CD4-positive, alpha-beta T cell treated with Interferon alpha-2 for 1 hour (primary cell): ENCODE measurements around the gene MBD1.
"Not testable (repeated sequence)": the region's sequence is repeated elsewhere in the genome, so short reads cannot be mapped to it uniquely, and the experiment has no call there.

Source experiments
- DNase-seq, 2 donors: peaks; one replicate each; pipeline ENCODE4 v3.0.0-alpha.2; 2020 to 2022

The MBD1 gene

DNA sequence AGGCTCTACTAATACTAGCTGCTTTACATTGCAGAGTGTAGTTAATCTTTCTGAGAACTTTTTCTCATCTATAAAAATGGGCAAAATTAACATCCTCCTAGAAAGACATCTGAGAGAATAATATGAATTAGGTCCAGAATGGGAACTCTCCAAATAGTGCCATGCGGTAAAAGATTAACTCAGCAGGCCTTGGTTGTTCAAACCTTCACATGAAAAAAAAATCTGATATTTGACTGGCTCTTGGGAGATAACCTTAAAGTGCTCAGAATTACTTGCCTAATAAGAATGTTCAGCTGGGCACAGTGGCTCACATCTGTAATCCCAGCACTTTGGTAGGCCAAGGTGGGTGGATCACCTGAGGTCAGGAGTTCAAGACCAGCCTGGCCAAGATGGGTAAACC, 11.7 kb upstream of the MBD1 start:
- DNase-seq = no peak

DNA sequence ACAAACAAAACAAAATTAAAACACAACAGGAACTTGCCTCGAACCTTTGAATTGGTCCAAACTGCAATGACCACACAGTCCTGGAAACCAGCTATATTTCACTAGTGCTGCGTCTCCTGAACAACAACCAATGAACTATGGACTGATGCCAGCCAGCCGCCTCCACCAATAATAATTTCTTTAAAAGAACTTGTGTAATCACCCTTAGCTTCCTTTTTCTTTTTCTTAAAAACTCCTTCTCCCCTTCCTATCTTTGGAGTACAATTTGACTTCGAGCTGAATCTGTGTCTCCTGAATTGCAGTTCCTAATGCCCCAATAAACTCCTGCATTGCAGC, 7.8 kb upstream of the MBD1 start:
- DNase-seq = no peak

DNA sequence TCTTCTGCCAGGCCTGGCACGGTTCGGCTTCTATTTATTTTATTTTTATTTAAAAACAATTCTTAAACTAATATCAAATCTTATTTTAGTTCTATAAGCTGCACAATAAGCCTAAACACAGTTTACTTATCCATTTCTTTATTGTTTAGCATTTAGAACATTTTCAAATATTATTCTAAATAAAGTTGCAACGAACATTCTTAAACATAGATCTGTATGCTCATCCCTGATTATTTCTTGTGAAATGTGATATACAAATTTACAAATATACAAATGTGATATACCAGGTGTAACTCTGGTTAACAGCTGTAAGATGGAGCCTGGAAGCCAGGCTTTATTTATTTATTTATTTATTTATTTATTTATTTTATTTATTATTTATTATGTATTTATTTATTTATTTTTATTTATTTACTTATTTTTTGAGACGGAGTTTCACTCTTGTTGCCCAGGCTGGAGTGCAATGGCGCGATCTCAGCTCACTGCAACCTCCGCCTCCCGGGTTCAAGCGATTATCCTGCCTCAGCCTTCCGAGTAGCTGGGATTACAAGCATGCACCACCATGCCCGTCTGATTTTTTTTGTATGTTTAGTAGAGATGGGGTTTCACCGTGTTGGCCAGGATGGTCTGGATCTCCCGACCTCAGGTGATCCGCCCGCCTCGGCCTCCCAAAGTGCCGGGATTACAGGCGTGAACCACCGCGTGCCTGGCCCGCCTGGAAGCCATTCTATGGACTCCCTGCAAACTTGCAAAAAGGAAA, 7.2 kb upstream of the MBD1 start:
- DNase-seq = not testable (repeated sequence)

DNA sequence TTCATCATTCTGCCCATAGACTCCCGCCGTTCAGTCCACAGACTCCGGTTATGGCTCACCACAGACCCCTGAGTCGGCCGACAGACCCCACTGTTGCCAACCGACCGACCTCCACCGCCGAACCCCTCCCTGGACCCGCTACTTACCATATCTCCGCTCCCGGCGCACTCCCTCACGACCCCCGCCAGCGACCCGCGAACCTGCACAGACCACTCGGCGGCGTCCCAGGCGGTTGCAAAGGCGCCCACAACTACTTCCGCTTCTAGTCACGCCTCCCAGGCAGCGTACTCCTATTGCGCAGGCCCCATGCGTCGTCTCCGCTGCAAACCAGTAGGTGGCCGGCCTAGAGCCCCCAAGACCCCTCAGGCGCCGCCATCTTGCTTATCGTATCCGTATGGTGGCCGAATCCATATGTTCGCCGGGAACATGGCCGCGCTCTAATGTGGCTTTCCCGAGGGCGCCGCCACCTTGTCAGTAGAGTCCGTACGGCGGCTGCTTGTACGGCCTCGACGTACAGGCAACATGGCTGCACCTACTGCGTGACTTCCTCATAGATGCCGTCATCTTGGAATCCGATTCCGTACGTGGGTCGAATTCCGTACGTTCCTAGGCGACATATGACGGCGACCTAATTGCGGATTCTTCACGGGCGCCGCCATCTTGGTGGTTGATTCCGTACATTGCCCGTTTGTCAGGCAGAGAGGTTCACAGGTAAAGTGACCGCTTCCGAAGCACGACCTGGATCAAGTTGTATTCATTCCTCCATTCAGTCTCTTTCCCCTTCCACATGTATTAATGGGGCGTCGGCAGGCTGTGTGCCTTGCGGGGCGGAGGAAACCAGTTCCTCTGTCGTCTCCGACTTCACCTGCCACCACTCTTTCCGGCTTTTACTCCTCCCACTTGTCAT, 6.4 kb upstream of the MBD1 start, which contains the start of gene CXXC1:
Gene CXXC1 (minus strand): TSS at position 252 of the 907 bp plus-strand sequence. CDS start 103 bp downstream, at position 149.
- DNase-seq = peak; percentile 99

DNA sequence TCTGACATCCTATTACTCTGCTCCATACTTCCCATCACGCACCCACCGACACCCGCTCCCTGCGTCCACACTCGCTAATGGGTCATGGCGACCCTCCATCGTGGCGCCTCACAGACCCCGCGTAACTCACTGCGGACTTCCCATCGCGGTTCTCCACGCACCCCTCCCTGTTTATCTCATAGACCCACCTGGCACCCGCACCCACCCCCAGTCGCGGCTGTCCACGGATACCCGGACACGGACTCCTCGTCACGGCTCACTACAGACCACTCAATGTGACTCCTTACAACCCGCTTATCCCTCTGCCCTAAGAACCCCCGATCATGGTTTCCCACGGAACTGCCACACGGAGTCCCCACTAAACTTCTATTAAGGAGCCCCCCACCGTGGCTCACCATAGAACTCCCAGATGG, 5.7 kb upstream of the MBD1 start:
- no peak for DNase-seq

DNA sequence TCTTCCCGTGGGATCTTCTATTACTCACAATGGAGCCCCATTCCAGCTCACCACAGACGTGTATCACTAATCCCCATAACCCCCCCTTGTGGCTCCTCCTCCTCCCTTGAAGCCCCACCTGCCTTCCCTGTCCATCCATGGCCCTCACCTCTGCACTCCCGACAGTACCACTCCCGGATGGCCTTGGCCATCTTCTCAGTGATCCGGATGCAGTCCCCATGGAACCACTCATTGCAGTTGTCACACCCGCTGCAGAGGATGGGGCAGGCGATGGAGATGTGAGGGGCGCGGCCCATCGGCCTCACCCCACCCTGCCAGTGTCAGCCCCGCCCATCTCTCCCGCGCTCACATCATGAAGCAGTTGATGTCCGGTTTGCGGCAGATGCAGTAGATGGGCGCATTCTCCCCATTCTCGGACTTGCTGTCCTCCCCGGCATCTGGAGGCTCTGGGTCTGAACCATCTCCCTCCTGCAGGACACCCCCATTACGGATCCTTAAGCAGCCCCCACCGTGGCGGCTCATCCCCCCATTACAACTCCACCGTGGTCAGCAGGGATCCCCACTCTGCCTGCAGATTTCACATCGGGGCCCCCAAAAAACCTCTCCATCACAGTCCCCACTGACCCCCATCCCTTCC, 5.2 kb upstream of the MBD1 start:
- DNase-seq = peak in 1 of 2 donors; percentile 35

DNA sequence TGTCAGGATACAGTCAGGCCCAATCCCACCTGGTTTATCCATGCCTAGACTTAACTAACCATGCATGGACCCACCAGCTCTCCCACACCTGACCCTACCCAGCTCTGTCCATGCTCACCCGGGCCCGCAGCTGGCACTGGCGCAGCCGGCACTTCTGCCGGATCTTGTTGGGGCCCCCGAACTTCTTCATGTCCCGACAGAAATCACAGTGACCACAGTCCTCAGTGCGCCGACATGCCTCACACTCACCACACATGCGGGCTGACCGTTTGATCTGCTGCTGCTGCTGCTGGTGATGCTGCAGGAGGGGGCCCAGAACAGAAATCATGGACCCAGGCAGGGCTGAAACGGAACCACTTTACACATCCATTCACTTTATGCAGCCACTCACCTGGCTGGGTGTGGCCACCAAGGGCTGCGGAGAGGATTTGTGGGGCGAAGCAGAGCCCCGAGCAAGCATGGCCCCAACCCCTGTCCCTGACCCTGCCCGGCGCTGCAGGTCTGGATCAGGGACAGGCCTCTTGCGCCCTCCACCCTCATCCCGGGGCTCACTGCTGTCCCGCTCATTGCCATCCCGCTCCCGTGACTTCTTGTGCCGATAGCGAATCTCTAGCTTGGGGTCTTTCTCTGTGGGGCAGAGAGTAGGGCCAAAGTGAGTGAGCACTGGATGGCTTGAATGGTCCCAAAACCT, 4.5 kb upstream of the MBD1 start:
- DNase-seq = no peak

DNA sequence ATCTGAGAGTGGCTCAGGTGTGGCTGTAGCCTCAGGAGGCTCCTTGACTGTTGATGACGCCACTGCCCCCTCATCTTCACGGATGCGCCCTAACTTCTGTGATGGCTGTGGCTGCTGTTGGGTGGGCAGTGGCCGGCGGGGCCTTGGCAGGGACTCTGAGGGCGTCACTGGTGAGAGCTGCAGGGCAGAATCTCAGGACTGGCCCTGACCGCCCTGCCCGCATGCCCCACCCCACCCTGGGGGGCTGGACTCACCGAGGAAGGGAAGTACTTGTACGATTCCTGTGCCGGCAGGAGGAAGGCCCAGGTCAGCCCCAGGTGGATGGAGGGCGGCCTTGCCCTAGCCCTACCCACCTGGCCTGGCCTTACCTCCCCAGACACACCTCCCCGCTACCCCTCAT, 3.7 kb upstream of the MBD1 start:
- DNase-seq = no peak

DNA sequence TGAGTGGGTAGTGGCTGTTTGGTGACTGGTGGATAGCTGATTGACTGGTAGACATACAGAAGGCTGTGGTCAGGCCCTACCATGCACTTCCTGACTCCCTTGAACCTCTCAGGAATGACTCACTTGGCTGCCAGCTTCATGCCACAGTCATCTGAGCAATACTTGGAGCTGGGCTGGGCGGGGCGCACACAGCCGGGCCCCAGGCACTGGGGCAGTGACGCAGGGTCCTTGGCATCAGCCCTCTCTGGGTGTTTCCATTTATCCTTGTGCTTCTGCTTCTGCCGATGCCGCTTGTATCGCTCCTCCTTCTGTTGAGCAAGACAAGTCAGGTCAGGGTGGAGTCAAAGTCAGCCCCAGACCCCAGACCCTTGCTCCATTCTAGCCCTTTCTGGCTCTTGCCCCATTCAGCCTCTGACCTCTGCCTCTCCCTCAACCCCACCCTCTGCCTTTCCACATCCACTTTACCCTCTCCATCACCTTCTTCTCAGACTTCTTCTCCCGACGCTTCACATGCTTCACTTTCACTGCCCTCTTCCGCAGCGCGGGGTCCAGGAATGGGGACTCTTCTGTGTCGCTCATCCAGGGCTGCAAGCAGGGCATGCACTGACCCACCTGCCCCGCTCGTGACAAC, 3.0 kb upstream of the MBD1 start:
- DNase-seq = peak in 1 of 2 donors; percentile 22

DNA sequence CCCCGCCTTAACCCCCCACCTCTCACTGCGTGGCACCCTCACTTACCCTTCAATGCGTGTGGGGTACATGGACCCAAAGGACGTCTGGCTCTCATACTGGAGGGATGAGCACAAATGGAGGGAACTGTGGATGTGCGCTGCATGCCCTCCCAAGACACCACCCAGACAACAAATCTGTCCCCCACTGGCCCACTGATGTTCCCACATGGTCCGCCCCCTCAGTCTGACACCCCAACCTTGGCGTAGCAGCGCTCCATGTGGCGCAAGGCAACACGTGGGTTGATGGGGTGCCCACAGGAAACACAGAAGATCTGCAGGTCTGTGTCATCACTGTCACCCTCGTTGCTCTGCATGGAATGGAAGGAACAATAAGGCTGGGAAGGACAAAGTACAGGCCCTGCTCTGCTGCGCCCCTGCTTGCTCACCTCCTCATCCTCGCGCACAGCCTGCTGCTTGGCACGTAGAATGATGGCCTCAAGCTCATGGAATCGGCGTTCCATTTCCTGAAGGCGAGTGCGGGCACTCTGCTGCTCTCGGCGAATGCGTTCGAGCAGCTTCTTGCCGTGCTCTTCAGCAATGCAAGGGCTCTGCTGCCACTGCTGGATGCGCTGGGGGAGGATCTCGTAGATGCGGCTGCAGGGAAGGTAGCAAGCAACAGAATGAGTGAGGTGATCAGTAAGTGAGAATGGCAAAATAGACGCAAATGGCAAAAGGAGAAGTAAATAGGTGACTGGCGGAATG, 2.3 kb upstream of the MBD1 start:
- no peak for DNase-seq

DNA sequence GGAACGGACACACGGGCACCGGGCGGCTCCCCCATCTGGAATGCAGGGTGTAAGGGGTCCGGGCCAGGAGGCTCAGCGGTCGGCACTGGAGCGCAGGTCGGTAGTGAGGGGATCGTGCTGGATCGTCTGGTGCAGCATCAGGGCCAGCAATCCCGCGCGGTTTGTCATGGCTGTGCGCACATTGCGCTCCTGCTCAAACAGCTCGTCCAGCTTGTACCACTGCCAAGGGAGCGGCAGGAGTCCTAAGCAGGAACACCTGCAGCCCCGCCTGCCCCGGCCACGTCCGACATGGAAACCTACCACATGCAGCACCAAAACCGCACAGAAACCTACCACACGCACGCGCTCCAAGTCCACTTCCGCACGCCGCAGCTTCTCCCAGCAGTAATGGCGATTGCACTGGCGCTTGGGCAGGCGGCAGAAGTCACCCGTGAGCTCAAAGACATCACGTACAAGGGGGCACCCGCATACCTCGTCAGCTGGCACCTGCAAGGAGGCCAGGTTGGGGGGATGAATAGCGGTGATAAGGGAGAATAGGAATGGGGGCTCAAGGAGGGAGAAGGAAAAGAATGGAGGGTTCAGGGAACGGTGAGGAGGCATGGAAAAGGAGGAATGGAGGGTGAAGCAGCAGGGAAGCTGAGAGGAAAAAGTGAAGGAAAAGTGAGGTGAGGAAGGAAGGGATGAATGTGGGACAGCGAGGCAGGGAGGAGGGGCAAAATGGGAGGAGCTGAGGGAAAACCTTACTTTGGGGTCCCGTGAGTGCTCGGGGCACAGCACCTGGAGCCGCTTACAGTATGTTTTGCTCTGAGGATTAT, 1.4 kb upstream of the MBD1 start:
- no peak for DNase-seq

DNA sequence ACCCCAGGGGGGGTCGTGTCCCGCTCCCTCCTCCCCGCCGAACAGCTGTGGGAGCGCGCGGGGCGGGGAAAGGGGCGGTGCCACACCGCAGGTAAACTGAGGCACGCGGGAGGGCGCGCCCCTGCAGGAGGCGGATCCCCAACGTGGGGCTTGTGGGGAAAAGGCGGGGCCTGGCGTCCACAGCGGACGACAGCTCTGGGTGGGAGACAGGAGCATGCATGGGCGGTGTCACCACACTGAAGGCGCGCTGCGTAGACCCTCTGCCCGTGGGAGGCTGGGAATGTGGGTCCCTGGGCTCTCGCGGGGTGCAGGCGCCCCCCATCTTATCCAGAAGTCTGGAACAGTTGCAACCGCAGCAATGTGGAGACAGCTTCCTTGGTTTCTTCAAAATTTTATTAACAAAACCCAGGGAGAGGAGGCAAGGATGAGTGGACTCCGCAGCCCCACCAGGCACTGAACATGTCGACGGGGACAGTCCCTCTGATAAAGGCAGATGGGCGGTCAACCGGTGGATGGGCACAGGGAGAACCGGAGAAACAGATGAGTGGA, 723 bp upstream of the MBD1 start:
- DNase-seq = no peak

DNA sequence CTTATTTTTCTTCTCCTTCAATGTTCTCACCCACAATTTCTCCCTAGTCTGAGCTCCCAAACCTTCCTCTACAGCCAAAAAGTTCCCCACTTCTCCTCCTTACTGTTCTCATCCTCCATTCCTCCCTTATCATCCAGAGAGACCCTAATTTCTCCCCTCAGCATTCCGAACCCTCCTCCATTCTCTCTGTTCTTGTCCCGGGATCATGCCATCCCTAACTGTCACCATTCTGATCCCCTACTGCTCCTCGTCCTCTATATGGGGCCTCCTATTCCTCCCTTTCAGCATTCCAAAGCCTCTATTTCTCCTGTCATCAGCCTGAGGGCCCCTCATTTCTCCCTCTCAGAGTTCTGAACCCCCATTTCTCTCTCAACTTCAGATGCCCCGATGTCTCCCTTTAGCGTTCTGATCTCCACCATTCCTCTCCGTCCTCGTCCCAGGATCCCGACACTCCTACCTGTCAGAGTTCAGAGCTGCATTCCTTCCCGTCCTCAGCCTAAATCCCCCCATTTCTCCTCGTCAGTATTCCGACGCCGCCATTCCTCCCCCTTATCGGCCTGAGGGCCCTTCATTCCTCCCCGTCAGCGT, 522 bp downstream of the MBD1 start:
- DNase-seq = no peak

DNA sequence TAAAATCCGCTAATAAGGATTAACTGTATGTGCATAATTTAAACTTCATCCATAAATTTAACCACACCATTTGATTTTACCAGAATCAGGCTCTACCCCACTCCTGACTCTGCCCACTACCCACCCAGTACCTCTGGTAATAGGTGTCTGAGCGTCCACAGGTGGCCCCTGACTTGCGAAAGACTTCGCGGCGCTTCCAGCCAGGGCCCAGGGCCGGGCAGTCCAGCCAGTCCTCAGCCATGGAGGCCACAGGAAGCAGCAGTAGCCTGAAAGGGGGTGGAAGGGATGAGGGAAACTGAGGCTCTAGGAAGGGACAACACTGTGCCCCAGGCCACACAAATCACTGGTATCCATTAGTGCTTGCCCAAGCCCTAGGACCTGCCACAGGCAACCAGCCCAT, 1.6 kb downstream of the MBD1 start:
- DNase-seq = no peak

DNA sequence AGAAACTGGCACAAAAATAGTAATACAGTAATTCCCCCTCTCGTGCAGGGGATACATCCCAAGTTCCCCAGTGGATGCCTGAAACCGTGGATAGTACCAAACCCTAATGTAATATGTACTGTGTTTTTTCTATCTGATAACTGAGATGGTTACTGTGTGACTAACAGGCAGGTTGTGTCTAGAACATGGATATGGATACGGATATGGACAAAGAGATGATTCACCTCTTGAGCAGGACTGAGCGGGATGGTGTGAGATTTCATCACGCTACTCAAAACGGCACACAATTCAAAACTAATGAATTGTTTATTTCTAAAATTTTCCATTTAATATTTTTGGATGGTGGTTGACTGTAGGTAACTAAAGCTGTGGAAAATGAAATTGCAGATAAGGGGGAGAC, 3.4 kb downstream of the MBD1 start:
- DNase-seq = no peak

DNA sequence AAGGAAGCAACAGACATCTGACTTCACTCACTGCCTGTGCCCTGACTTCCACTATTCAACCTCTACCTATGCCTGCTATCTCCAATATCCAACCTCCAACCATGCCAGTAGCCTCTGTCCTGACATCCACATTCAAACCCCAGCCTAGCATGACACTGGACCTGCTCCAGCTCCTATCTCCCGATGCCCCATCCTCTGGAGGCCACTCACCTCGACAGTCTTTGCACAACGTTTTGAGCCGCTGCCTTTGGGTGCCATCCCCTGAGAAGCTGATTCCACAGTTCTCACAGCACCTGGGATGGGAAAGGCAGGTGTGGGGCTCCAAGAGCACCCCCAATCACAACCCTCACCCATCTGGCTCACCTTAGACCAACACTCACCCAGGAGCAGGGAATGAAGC, 4.9 kb downstream of the MBD1 start:
- DNase-seq = no peak

DNA sequence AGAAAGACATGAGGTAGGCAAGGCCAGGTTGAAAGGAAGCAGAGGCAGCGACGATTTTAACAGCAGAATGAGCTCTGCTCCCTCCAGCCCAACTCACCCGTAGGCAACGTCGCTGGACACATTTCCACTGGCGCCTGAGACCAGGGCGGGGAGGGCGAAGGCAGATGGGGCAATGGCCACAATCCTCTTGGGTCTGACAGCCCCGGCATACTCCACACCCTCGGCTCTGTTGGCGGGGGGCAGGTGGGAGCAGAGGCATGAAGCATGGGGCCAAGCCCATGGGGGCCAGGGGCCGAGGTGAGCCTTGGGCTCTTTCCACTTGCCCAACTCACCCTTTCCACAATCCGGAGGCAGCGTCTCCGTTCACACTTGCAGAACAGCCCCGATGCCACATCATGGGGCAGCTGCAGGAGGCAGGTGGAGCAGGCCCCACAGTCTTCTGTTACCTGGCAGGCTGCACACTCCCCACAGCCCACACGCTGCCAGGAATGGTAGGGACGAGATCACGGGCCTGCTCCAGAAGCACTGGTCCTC, 5.8 kb downstream of the MBD1 start:
- DNase-seq = no peak

DNA sequence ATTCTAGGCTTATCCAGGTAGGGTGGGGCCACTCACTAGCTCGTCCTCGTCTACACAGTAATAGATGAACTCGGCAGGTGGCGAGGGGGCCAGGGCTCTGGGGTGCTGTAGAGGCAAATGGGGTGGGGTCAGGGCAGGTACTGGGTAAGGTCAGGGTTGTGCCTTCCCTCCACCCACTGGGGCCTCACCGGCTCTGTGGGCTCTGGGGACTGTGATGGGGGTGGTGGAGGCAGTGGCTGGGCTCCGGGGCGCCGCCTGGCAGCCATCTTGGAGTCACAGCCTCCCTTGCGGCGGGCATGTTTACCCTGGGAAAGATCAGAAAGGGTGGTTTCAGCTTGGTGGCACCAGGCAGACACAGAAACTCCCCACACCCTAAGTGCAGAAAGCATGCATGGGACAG, 6.4 kb downstream of the MBD1 start:
- DNase-seq = no peak

DNA sequence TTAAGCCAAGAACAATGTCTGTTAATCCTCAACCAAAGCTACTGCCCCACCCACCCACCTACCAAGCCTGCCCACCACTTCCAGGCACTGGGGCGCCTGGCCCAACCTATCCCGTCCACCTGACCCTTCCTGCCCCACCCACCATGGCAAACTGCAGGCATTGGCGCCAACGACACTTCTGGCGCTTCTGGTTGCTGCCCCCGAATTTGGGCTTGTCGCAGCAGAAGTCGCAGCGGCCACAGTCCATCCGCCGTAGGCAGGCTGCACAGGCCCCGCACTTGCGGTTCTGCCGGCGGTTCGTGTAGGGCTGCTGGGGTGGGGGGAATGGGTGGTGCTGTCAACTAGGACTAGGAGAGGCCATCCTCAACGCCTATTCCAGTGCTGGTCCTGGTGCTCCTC, 7.3 kb downstream of the MBD1 start:
- no peak for DNase-seq
